GM23338 (cell line): ENCODE results near the gene MRPS18B. TPM values are rescaled to one million over a fixed set of nuclear protein-coding genes. Genes with fewer than 3 reads are reported as not detected.

Source experiments
- ATAC-seq: fragments of 200-7000 bp; cut with Tn5 transposase; 3 replicates; pipeline ENCODE4 v1.9.1; 2020
- DNase-seq: peaks from one replicate; pipeline ENCODE4 v3.0.0-alpha.2; 2015; ENCODE audit warnings: low spot score
- H2AFZ ChIP-seq: fragments of 200-600 bp; sonication (generic); 2 replicates; pipeline ENCODE4 v1.8.0; 2016; ENCODE audit warnings: antibody characterized with exemption, mild to moderate bottlenecking, moderate library complexity
- H3F3A ChIP-seq: fragments of 200-600 bp; sonication (generic); replicated peaks from 2 replicates; pipeline ENCODE4 v1.8.0; 2017; ENCODE audit warnings: antibody characterized with exemption, mixed run types, low read depth
- H3K27ac ChIP-seq: fragments of 200-600 bp; sonication (generic); 2 replicates; pipeline ENCODE4 v1.6.1; 2016; ENCODE audit warnings: low read depth
- H3K27me3 ChIP-seq: fragments of 200-600 bp; sonication (generic); 2 replicates; pipeline ENCODE4 v1.8.0; 2016; ENCODE audit warnings: mild to moderate bottlenecking, mixed run types, moderate library complexity; ENCODE audit not compliant: insufficient read depth
- H3K36me3 ChIP-seq: fragments of 200-600 bp; sonication (generic); 2 replicates; pipeline ENCODE4 v1.8.0; 2016; ENCODE audit warnings: mild to moderate bottlenecking; ENCODE audit not compliant: insufficient read depth
- H3K4me1 ChIP-seq: fragments of 200-600 bp; sonication (generic); 2 replicates; pipeline ENCODE4 v1.8.0; 2016; ENCODE audit warnings: mild to moderate bottlenecking, moderate library complexity; ENCODE audit not compliant: insufficient read depth
- H3K4me2 ChIP-seq: fragments of 200-600 bp; sonication (generic); 2 replicates; pipeline ENCODE4 v1.7.1; 2017; ENCODE audit warnings: mixed run types
- H3K4me3 ChIP-seq: fragments of 200-600 bp; sonication (generic); 2 replicates; pipeline ENCODE4 v1.6.1; 2016; ENCODE audit warnings: mixed run types
- H3K79me2 ChIP-seq: fragments of 200-600 bp; sonication (generic); replicated peaks from 2 replicates; pipeline ENCODE4 v1.8.0; 2017; ENCODE audit warnings: mild to moderate bottlenecking; ENCODE audit not compliant: insufficient read depth
- H3K9me2 ChIP-seq: fragments of 200-600 bp; sonication (generic); 2 replicates; pipeline ENCODE4 v1.8.0; 2017; ENCODE audit not compliant: insufficient read depth
- H4K20me1 ChIP-seq: fragments of 200-600 bp; sonication (generic); replicated peaks from 2 replicates; pipeline ENCODE4 v1.8.0; 2017; ENCODE audit warnings: mild to moderate bottlenecking; ENCODE audit not compliant: insufficient read depth
- H3K27ac Mint-ChIP-seq: 2 replicates; pipeline ENCODE4 v1.8.0; 2020; ENCODE audit warnings: inconsistent platforms, mild to moderate bottlenecking, moderate library complexity, mixed read lengths
- H3K27me3 Mint-ChIP-seq: 3 replicates; pipeline ENCODE4 v1.8.0; 2022; ENCODE audit warnings: low read depth, mild to moderate bottlenecking, moderate library complexity, mixed read lengths, inconsistent platforms; ENCODE audit not compliant: insufficient read depth, poor library complexity
- H3K36me3 Mint-ChIP-seq: 3 replicates; pipeline ENCODE4 v1.8.0; 2021; ENCODE audit warnings: low read depth, mild to moderate bottlenecking, inconsistent platforms, moderate library complexity, mixed read lengths
- H3K4me1 Mint-ChIP-seq: 3 replicates; pipeline ENCODE4 v1.8.0; 2020; ENCODE audit warnings: mild to moderate bottlenecking, inconsistent platforms, mixed read lengths
- H3K4me3 Mint-ChIP-seq: 3 replicates; pipeline ENCODE4 v1.8.0; 2021; ENCODE audit warnings: moderate library complexity, mild to moderate bottlenecking, inconsistent platforms, mixed read lengths
- H3K9me3 Mint-ChIP-seq: 3 replicates; pipeline ENCODE4 v1.8.0; 2020; ENCODE audit warnings: moderate library complexity, mild to moderate bottlenecking, inconsistent platforms, mixed read lengths
- CREB1 ChIP-seq: fragments of 250-450 bp; sonication (Bioruptor Pico); IDR thresholded peaks from 2 replicates; pipeline ENCODE4 v1.5.0; 2020; ENCODE audit warnings: low read depth, mild to moderate bottlenecking, moderate library complexity
- EZH2 ChIP-seq: fragments of 200-600 bp; sonication (generic); IDR thresholded peaks from one replicate; pipeline ENCODE4 v1.8.0; 2017; ENCODE audit warnings: antibody characterized with exemption, mild to moderate bottlenecking, low read depth; ENCODE audit not compliant: unreplicated experiment
- EZH2phosphoT487 ChIP-seq: fragments of 200-600 bp; sonication (generic); IDR thresholded peaks from one replicate; pipeline ENCODE4 v1.8.1; 2018; ENCODE audit warnings: antibody characterized with exemption; ENCODE audit not compliant: unreplicated experiment
- JUNB ChIP-seq: IDR thresholded peaks from one replicate; pipeline ENCODE4 v1.6.1; 2016; ENCODE audit warnings: antibody characterized with exemption; ENCODE audit not compliant: unreplicated experiment
- NANOG ChIP-seq: IDR thresholded peaks from 2 replicates; pipeline ENCODE4 v1.6.1; 2016; ENCODE audit warnings: antibody characterized with exemption, borderline replicate concordance
- POLR2AphosphoS5 ChIP-seq: IDR thresholded peaks from 2 replicates; pipeline ENCODE4 v1.6.1; 2016; ENCODE audit warnings: antibody characterized with exemption, low read depth
- STAT1 ChIP-seq: IDR thresholded peaks from one replicate; pipeline ENCODE4 v1.6.1; 2016; ENCODE audit warnings: antibody characterized with exemption; ENCODE audit not compliant: unreplicated experiment
- ZNF114 ChIP-seq: fragments of 250-450 bp; sonication (Bioruptor Pico); IDR thresholded peaks from 2 replicates; pipeline ENCODE4 v1.5.0; 2020; ENCODE audit warnings: mild to moderate bottlenecking, moderate library complexity
- ZNF331 ChIP-seq: fragments of 250-450 bp; sonication (Bioruptor Pico); IDR thresholded peaks from 2 replicates; pipeline ENCODE4 v1.5.0; 2020; ENCODE audit warnings: low read depth, mild to moderate bottlenecking, moderate library complexity
- polyA plus RNA-seq: library from polyadenylated mRNA; unstranded; fragments of >200 nt; fragmentation: Nextera tagmentation; extraction: Ambion mirVana; gene quantifications from 2 replicates; pipeline ENCODE4 v1.2.1, GENCODE V29; 2016
- total RNA-seq: library from RNA; depleted of rRNA; stranded (reverse); fragments of >200 nt; shearing (Covaris generic); gene quantifications from 2 replicates; pipeline ENCODE4 v1.2.3, GENCODE V29; 2014
- TF ChIP-seq, protein P1 (sequence below), 2 experiments: fragments of 200-600 bp in 1 of 2; sonication (generic) in 1 of 2; conservative IDR thresholded peaks; 2 replicates each; pipeline versions ENCODE4 v1.5.1 to v1.6.1; 2016 to 2017; ENCODE audit warnings: antibody characterized with exemption in 2 of 2, low read depth in 2 of 2, mild to moderate bottlenecking in 2 of 2, moderate library complexity in 1 of 2
- TF ChIP-seq, protein P2 (sequence below): fragments of 250-450 bp; sonication (Bioruptor Pico); IDR thresholded peaks from 2 replicates; pipeline ENCODE4 v1.5.0; 2020; ENCODE audit warnings: mild to moderate bottlenecking, moderate library complexity
- TF ChIP-seq, protein P3 (sequence below): IDR thresholded peaks from 2 replicates; pipeline ENCODE4 v1.6.1; 2016; ENCODE audit warnings: antibody characterized with exemption

MRPS18B gene
- total and polyA plus RNA-seq, 2 experiments from 2014 or later: 49.2 to 73.6 TPM

DNA sequence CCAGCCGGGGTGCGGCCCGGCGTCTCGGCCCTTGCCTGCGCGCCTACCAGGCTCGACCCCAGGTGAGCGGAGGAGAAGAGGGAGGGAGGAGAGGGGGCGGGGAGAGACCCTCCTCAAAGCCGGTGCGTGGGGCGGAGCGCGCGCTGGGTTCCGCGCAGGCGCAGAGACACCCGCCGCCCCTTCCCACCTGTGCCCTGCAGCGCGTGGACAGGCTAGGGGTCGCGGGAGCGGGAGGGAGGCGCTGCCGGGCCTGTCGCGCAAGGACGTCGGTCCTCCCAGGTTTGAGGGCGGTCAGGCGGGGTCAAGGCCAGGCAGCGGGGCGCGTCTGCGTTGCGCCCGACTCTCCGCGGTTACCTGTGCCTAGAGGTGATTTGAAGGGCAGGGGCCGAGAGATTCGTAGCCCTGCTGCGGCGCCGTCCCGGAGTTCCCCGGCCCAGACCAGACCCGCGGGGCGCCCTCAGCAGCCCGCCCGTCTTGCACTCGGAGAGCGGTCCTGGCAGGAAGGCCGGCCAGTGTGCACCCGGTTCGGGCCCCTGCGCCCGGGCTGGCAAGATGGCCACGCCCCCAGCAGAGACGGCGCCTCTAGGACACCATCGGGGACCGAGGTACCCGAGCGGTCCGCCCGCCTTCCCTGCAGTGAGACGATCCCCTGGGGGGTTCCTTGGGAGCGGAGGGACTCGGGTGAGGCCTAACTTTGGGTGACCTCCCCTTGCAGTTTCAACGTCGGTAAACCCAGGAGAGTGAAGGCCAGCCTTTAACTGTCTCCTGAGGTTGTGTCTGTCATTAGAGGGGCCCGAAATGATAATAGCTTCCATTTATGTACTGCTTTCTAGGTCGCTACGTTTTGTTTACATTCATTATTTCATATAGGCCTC is 29.8 kb downstream of the MRPS18B start:
- Histone ChIP-seq H3K79me2 (peaks cover 30% of the 10 kb centered on the region), H3K4me2 (peak overlapping the region; percentile 92), H3K9me2 (no peaks in the 10 kb centered on the region), H2AFZ (peak overlapping the region; percentile 94), H3K36me3 (peaks cover 9% of the 10 kb centered on the region), H4K20me1 (peaks cover 9% of the 10 kb centered on the region; the same call in 1 of the 2 replicates), H3K27ac (peak overlapping the region; percentile 81), H3F3A (0 out of 2 replicates have a peak, but pooled peaks cover 3% of the 10 kb centered on the region), H3K27me3 (no peaks in the 10 kb centered on the region), H3K4me1 (peaks cover 17% of the 10 kb centered on the region), H3K4me3 (peak overlapping the region; percentile 94)
- H3K36me3 Mint-ChIP-seq: peaks cover 49% of the 10 kb centered on the region
- H3K4me1 Mint-ChIP-seq: peaks cover 16% of the 10 kb centered on the region
- no peaks in the 10 kb centered on the region for H3K9me3 Mint-ChIP-seq
- H3K4me3 Mint-ChIP-seq: peak overlapping the region; percentile 92
- TF ChIP-seq ZNF114 (CRISPR knock-in tag) (no peak), CREB1 (0 out of 2 replicates have a peak, but pooled peaks have one; percentile 16), POLR2AphosphoS5 (peak; percentile 94)
- ATAC-seq (peak; percentile 83), DNase-seq (peak; percentile 86)
- H3K27ac Mint-ChIP-seq: peak overlapping the region; percentile 84
- H3K27me3 Mint-ChIP-seq: peaks cover 10% of the 10 kb centered on the region

DNA sequence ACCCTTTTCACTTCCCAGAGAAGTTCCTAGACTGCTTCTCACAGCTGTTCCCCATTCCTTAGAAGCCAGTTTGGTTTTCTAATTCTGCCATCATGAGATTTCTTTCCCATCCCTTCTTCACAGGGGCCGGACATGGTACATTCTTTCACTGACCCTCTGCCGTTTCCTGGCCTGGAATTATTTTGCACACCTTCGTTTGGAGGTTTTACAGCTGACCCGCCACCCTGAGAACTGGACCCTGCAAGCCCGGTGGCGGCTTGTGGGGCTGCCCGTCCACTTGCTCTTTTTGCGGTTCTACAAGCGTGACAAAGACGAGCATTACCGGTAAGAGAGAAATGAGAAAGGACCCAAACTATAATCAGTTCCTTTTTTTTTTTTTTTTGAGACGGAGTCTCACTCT is 33.5 kb downstream of the MRPS18B start:
- H3K9me3 Mint-ChIP-seq: no peaks in the 10 kb centered on the region
- no peaks in the 10 kb centered on the region for H3K9me2 ChIP-seq
- H3K4me1 Mint-ChIP-seq: peaks cover 11% of the 10 kb centered on the region
- H3K4me1 ChIP-seq: peaks cover 11% of the 10 kb centered on the region
- H3F3A ChIP-seq: peaks cover 7% of the 10 kb centered on the region; the same call in 1 of the 2 replicates
- H3K27me3 Mint-ChIP-seq: peaks cover 13% of the 10 kb centered on the region
- no peak overlapping the region for H3K4me2 ChIP-seq
- no peak overlapping the region for H2AFZ ChIP-seq
- peaks cover 7% of the 10 kb centered on the region; the same call in 1 of the 2 replicates for H4K20me1 ChIP-seq
- no peak overlapping the region for H3K4me3 ChIP-seq
- H3K36me3 Mint-ChIP-seq: peaks cover 58% of the 10 kb centered on the region
- H3K79me2 ChIP-seq: peaks cover 17% of the 10 kb centered on the region
- H3K4me3 Mint-ChIP-seq: no peak overlapping the region
- no peak overlapping the region for H3K27ac Mint-ChIP-seq
- no peak for ATAC-seq
- TF ChIP-seq POLR2AphosphoS5 (no peak), JUNB (no peak), EZH2 (no peak), ZNF331 (no peak), ZNF114 (CRISPR knock-in tag) (no peak), NANOG (no peak), EZH2phosphoT487 (no peak), STAT1 (no peak), CREB1 (no peak)
- TF ChIP-seq, protein P1, sequence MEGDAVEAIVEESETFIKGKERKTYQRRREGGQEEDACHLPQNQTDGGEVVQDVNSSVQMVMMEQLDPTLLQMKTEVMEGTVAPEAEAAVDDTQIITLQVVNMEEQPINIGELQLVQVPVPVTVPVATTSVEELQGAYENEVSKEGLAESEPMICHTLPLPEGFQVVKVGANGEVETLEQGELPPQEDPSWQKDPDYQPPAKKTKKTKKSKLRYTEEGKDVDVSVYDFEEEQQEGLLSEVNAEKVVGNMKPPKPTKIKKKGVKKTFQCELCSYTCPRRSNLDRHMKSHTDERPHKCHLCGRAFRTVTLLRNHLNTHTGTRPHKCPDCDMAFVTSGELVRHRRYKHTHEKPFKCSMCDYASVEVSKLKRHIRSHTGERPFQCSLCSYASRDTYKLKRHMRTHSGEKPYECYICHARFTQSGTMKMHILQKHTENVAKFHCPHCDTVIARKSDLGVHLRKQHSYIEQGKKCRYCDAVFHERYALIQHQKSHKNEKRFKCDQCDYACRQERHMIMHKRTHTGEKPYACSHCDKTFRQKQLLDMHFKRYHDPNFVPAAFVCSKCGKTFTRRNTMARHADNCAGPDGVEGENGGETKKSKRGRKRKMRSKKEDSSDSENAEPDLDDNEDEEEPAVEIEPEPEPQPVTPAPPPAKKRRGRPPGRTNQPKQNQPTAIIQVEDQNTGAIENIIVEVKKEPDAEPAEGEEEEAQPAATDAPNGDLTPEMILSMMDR (conservative IDR thresholded peaks at IDR 0.05; ENCODE audit: low read depth in 2 of 2): no peak
- TF ChIP-seq, protein P2, sequence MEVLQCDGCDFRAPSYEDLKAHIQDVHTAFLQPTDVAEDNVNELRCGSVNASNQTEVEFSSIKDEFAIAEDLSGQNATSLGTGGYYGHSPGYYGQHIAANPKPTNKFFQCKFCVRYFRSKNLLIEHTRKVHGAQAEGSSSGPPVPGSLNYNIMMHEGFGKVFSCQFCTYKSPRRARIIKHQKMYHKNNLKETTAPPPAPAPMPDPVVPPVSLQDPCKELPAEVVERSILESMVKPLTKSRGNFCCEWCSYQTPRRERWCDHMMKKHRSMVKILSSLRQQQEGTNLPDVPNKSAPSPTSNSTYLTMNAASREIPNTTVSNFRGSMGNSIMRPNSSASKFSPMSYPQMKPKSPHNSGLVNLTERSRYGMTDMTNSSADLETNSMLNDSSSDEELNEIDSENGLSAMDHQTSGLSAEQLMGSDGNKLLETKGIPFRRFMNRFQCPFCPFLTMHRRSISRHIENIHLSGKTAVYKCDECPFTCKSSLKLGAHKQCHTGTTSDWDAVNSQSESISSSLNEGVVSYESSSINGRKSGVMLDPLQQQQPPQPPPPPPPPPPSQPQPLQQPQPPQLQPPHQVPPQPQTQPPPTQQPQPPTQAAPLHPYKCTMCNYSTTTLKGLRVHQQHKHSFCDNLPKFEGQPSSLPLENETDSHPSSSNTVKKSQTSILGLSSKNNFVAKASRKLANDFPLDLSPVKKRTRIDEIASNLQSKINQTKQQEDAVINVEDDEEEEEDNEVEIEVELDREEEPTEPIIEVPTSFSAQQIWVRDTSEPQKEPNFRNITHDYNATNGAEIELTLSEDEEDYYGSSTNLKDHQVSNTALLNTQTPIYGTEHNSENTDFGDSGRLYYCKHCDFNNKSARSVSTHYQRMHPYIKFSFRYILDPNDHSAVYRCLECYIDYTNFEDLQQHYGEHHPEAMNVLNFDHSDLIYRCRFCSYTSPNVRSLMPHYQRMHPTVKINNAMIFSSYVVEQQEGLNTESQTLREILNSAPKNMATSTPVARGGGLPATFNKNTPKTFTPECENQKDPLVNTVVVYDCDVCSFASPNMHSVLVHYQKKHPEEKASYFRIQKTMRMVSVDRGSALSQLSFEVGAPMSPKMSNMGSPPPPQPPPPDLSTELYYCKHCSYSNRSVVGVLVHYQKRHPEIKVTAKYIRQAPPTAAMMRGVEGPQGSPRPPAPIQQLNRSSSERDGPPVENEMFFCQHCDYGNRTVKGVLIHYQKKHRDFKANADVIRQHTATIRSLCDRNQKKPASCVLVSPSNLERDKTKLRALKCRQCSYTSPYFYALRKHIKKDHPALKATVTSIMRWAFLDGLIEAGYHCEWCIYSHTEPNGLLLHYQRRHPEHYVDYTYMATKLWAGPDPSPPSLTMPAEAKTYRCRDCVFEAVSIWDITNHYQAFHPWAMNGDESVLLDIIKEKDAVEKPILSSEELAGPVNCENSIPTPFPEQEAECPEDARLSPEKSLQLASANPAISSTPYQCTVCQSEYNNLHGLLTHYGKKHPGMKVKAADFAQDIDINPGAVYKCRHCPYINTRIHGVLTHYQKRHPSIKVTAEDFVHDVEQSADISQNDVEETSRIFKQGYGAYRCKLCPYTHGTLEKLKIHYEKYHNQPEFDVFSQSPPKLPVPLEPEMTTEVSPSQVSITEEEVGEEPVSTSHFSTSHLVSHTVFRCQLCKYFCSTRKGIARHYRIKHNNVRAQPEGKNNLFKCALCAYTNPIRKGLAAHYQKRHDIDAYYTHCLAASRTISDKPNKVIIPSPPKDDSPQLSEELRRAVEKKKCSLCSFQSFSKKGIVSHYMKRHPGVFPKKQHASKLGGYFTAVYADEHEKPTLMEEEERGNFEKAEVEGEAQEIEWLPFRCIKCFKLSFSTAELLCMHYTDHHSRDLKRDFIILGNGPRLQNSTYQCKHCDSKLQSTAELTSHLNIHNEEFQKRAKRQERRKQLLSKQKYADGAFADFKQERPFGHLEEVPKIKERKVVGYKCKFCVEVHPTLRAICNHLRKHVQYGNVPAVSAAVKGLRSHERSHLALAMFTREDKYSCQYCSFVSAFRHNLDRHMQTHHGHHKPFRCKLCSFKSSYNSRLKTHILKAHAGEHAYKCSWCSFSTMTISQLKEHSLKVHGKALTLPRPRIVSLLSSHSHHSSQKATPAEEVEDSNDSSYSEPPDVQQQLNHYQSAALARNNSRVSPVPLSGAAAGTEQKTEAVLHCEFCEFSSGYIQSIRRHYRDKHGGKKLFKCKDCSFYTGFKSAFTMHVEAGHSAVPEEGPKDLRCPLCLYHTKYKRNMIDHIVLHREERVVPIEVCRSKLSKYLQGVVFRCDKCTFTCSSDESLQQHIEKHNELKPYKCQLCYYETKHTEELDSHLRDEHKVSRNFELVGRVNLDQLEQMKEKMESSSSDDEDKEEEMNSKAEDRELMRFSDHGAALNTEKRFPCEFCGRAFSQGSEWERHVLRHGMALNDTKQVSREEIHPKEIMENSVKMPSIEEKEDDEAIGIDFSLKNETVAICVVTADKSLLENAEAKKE (CRISPR knock-in tag): no peak
- TF ChIP-seq, protein P3, sequence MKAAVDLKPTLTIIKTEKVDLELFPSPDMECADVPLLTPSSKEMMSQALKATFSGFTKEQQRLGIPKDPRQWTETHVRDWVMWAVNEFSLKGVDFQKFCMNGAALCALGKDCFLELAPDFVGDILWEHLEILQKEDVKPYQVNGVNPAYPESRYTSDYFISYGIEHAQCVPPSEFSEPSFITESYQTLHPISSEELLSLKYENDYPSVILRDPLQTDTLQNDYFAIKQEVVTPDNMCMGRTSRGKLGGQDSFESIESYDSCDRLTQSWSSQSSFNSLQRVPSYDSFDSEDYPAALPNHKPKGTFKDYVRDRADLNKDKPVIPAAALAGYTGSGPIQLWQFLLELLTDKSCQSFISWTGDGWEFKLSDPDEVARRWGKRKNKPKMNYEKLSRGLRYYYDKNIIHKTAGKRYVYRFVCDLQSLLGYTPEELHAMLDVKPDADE: no peak
- H3K36me3 ChIP-seq: peaks cover 18% of the 10 kb centered on the region
- no peak for DNase-seq
- H3K27ac ChIP-seq: no peak overlapping the region
- H3K27me3 ChIP-seq: no peaks in the 10 kb centered on the region
